ENCODE measurements around the gene CA10. TPM values are rescaled to one million over a fixed set of nuclear protein-coding genes. Genes with fewer than 3 reads are reported as not detected.

CA10 gene
- total RNA-seq, 6 experiments from 2014 or later: not detected

DNA sequence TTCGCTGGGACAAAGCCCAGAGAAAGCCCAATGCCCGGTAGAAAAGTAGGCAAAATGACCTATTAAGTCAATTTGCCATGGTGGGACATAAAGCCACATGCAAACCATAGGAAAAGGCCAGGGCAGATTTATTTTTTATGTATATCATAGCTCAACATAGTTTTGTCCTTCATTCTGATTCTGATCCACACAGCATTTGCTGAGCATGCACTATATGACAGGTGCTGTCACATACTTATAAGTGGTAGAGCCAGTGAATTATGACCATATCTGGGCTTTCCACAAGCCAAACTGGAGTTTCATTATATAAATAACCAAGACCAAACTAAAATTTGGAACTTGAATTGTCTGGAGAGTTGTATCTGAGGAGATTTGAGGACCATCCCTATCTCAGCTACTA is 74.3 kb downstream of the CA10 start:
- H3K4me3 Mint-ChIP-seq: no peak overlapping the region
- H3K27me3 Mint-ChIP-seq (ENCODE audit: insufficient read depth): no peaks in the 10 kb centered on the region
- peaks cover 12% of the 10 kb centered on the region for H3K9me3 Mint-ChIP-seq
- H3K36me3 Mint-ChIP-seq (ENCODE audit: low read depth): peaks cover 4% of the 10 kb centered on the region; the same call in 1 of the 2 replicates
- no peaks in the 10 kb centered on the region for H3K4me1 Mint-ChIP-seq (ENCODE audit: low read depth)
- H3K27ac Mint-ChIP-seq: no peak overlapping the region
- DNase-seq: no peak
- TF ChIP-seq, protein P1, sequence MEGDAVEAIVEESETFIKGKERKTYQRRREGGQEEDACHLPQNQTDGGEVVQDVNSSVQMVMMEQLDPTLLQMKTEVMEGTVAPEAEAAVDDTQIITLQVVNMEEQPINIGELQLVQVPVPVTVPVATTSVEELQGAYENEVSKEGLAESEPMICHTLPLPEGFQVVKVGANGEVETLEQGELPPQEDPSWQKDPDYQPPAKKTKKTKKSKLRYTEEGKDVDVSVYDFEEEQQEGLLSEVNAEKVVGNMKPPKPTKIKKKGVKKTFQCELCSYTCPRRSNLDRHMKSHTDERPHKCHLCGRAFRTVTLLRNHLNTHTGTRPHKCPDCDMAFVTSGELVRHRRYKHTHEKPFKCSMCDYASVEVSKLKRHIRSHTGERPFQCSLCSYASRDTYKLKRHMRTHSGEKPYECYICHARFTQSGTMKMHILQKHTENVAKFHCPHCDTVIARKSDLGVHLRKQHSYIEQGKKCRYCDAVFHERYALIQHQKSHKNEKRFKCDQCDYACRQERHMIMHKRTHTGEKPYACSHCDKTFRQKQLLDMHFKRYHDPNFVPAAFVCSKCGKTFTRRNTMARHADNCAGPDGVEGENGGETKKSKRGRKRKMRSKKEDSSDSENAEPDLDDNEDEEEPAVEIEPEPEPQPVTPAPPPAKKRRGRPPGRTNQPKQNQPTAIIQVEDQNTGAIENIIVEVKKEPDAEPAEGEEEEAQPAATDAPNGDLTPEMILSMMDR (IDR thresholded peaks at IDR 0.05): no peak

DNA sequence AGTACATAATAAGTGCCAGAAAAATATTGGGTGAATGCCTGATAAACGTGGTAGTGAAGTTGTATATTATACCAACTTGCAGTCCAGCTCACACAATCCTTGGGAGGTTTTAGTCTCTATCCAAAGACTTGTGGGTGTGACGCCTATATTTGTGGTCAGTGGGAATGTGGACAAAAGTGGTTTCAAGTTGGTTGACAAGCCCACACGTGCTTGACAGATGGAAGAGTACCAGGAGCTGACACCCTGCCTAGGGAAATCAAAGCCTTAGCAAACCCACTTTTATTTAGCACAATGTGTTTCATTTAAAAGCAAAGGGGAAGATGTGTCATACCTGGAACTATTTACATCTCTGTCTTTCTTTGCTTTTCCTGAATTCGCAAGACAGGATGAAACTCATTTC is 79.0 kb downstream of the CA10 start:
- DNase-seq: no peak
- TF ChIP-seq, protein P1 (IDR thresholded peaks at IDR 0.05): no peak
- no peak overlapping the region for H3K27ac Mint-ChIP-seq
- peaks cover 29% of the 10 kb centered on the region for H3K9me3 Mint-ChIP-seq
- H3K4me3 Mint-ChIP-seq: no peak overlapping the region
- no peaks in the 10 kb centered on the region for H3K4me1 Mint-ChIP-seq (ENCODE audit: low read depth)
- H3K27me3 Mint-ChIP-seq (ENCODE audit: insufficient read depth): no peaks in the 10 kb centered on the region
- H3K36me3 Mint-ChIP-seq (ENCODE audit: low read depth): peaks cover 4% of the 10 kb centered on the region; the same call in 1 of the 2 replicates

DNA sequence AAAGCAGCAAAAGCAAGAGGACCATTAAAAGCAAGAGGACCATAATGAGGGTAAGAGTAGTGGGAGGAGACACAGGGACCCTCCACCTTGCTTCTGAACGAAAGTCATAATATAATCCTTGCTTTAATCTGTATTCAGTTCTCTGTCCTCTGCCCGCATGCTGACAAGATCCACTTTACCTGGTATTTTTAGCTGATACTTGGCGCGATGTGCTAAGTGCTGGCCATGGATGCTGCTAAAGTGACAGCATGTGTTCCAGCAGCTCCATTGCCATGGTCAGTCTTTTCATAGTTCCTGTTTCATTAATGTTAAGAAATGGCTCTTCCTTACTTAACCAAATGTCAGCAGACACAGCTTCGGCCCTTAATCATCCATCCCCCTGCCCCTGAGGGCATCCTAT is 86.8 kb downstream of the CA10 start:
- H3K4me3 Mint-ChIP-seq: no peak overlapping the region
- no peaks in the 10 kb centered on the region; the same call in 1 of the 2 replicates for H3K36me3 Mint-ChIP-seq (ENCODE audit: low read depth)
- no peak overlapping the region for H3K27ac Mint-ChIP-seq
- TF ChIP-seq, protein P1 (IDR thresholded peaks at IDR 0.05): no peak
- DNase-seq: no peak
- H3K4me1 Mint-ChIP-seq (ENCODE audit: low read depth): no peaks in the 10 kb centered on the region
- H3K9me3 Mint-ChIP-seq: peaks cover 52% of the 10 kb centered on the region
- H3K27me3 Mint-ChIP-seq (ENCODE audit: insufficient read depth): no peaks in the 10 kb centered on the region

DNA sequence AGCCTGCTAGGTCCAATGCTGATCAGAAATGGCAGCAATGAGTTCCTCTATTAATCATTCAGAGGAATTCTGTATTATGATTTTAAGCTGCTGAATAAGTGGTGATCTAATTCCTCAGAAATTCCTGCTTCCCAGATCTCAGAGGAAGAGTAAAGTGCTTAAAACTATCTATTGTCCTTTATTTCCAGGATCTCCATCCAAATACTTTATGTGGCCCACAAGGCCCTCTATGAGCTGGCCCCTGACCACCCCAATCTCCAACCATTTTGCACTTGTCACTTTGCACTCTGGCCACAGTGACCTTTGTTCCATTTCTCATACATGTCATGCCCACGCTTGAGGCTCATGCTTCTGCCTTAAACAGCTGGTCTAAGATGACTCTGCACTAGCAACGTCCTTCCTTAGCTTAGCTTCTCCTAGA is 93.7 kb downstream of the CA10 start:
- H3K4me3 Mint-ChIP-seq: no peak overlapping the region
- TF ChIP-seq, protein P1 (IDR thresholded peaks at IDR 0.05): no peak

DNA sequence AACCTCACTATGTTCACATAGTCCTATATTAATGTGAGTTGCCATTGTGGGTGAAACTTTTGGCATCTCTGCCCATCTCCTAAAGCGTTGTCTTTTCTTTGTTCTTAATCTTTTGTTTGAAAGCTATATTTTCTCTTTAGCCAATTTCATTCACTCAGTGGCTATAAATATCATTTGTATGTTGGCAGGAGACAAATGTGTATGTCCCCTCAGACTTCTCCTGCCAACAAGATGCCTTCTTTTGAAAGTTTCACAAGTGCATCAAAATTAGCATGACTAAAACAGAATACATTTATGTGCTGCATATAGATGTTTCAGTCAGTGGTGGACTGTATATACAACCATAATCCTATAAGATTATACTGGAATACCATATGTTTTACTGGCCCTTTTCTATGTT is 109.0 kb downstream of the CA10 start:
- no peak for DNase-seq
- H3K36me3 Mint-ChIP-seq (ENCODE audit: low read depth): 0 out of 2 replicates have a peak, but pooled peaks cover 5% of the 10 kb centered on the region
- no peaks in the 10 kb centered on the region for H3K4me1 Mint-ChIP-seq (ENCODE audit: low read depth)
- H3K27ac Mint-ChIP-seq: no peak overlapping the region
- H3K4me3 Mint-ChIP-seq: no peak overlapping the region
- H3K27me3 Mint-ChIP-seq (ENCODE audit: insufficient read depth): no peaks in the 10 kb centered on the region
- TF ChIP-seq, protein P1 (IDR thresholded peaks at IDR 0.05): no peak
- H3K9me3 Mint-ChIP-seq: peaks cover 34% of the 10 kb centered on the region

More for the DNA sequence above, 93.7 kb downstream of the CA10 start:
- H3K27me3 Mint-ChIP-seq (ENCODE audit: insufficient read depth): no peaks in the 10 kb centered on the region
- H3K36me3 Mint-ChIP-seq (ENCODE audit: low read depth): no peaks in the 10 kb centered on the region
- no peak overlapping the region for H3K27ac Mint-ChIP-seq
- peaks cover 55% of the 10 kb centered on the region for H3K9me3 Mint-ChIP-seq
- no peaks in the 10 kb centered on the region for H3K4me1 Mint-ChIP-seq (ENCODE audit: low read depth)
- no peak for DNase-seq

DNA sequence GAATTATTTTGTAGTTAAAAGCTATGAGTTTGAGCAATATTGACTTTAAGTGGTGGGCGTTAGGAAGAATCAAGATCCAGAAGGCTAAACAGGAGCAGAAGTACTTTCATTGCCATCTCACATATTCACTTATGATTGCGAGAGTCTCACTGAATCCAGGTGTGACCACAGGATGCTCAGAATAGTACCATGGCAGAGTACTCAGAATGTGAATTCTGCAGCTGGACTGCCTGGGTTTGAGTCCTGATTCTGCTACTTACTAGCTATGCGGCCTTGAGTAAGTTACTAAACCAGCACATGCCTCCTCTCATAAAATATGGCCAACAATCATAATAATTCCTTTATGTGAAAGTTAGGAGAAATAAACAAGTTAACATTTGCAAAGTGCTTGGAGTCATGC is 109.5 kb downstream of the CA10 start:
- 0 out of 2 replicates have a peak, but pooled peaks cover 5% of the 10 kb centered on the region for H3K36me3 Mint-ChIP-seq (ENCODE audit: low read depth)
- no peak overlapping the region for H3K27ac Mint-ChIP-seq
- H3K9me3 Mint-ChIP-seq: peaks cover 31% of the 10 kb centered on the region
- H3K4me1 Mint-ChIP-seq (ENCODE audit: low read depth): no peaks in the 10 kb centered on the region
- TF ChIP-seq, protein P1 (IDR thresholded peaks at IDR 0.05): no peak
- H3K4me3 Mint-ChIP-seq: no peak overlapping the region
- no peak for DNase-seq
- no peaks in the 10 kb centered on the region for H3K27me3 Mint-ChIP-seq (ENCODE audit: insufficient read depth)
